Fibroblast of mammary gland (primary cell): Measurements from ENCODE around the gene LRFN2.

Source experiments
- DNase-seq: peaks from one replicate; pipeline ENCODE4 v3.0.0-alpha.2; 2010; ENCODE audit warnings: low read depth
- H3K4me3 ChIP-seq: 2 replicates; pipeline ENCODE4 v1.5.1; 2011; ENCODE audit warnings: low read depth, mild to moderate bottlenecking, low read length, moderate library complexity; ENCODE audit not compliant: control insufficient read depth
- CTCF ChIP-seq: conservative IDR thresholded peaks from 2 replicates; pipeline ENCODE4 v1.5.1; 2011; ENCODE audit warnings: low read depth, low read length, inconsistent platforms; ENCODE audit not compliant: control insufficient read depth, insufficient read depth

Gene LRFN2

DNA sequence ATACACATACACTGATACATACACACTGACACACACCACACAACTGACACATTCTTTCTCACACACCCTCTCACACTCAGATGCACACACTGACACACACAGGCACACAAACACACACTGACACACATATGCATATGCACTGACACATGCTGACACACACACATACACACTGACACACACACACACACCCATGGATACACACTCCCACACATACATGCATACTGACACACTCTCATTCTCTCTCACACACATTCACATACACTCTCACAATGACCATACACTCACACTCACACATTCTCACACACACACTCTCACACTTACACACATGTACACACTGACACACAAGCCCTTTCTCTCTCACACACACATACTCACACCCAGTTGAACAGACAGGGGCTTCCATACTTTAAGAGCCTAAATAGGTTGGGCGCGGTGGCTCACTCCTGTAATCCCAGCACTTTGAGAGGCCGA lies 236.4 kb downstream of the LRFN2 start:
- no peak overlapping the region for H3K4me3 ChIP-seq
- DNase-seq = no peak
- no peak for TF ChIP-seq CTCF

- DNase-seq = no peak
- H3K4me3 ChIP-seq = no peak overlapping the region
- TF ChIP-seq CTCF = no peak
These were observed 237.0 kb downstream of the LRFN2 start for GRCh38 chr6:40349901-40350746.

DNA sequence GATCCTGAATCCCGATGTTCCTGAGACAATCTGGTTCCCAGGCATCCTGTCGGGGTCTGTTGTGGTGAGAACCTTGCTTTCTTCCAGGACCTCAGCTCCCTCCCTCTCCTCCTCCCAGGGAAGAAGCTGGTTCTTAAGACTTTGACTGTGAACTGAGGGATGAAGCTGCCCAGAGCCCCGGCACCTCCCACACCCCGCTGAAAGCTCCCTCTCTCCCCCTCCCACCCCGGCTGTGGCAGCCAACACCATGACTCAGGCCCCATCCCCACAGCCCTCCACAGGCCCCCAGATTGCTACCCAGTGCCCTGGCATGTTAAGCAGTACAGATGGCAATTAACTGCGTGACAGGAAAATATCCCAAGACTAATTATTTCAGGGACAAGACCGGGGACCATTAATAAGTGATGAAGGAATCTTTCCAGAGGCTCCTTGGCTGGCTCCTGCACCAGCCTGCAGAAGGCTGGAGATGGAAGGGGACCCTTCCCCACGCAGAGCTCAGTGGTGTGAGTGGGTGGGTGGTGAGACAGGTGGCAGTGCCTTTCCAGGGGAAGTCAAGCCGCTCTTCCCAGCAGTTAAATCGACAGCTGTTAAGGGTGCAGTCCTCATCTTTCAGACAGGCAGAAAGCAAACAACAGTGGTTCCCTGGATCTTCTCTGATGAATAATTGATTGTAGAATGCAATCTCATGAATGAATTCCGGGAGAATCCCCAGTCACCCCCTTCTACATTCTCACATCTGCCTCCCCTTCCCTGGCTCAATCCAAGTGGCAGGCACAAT lies 237.9 kb downstream of the LRFN2 start:
- H3K4me3 ChIP-seq = no peak overlapping the region
- TF ChIP-seq CTCF = no peak
- DNase-seq = no peak

DNA sequence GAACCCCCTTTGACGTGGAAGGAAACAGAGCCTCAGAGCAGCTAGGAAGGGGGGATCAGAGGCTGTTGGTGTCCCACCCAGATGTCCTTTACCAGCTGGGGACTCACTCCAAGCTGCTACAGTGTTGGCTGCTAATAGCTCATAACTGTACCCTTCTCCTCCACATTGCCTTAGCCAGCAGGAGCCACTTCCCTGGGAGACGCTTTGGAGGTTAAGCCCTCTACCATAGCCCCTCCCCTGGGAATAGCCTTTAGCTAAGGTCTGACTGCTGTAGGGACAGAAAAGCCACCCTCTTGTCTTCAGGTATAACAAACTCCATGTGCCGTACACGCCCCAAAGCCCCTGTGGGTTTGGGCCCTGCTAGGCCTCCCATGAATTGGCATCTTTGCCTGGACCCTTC lies 238.6 kb downstream of the LRFN2 start:
- DNase-seq = no peak
- TF ChIP-seq CTCF = no peak
- H3K4me3 ChIP-seq = no peak overlapping the region

GRCh38 chr6:40347571-40348011 lies 239.6 kb downstream of the LRFN2 start:
- DNase-seq = no peak
- no peak for TF ChIP-seq CTCF
- no peak overlapping the region for H3K4me3 ChIP-seq

- H3K4me3 ChIP-seq = no peak overlapping the region
- DNase-seq = no peak
- TF ChIP-seq CTCF = no peak
These were observed 240.9 kb downstream of the LRFN2 start for GRCh38 chr6:40346246-40346645.
